ENCODE data around the gene NUP50.

NUP50 gene

DNA sequence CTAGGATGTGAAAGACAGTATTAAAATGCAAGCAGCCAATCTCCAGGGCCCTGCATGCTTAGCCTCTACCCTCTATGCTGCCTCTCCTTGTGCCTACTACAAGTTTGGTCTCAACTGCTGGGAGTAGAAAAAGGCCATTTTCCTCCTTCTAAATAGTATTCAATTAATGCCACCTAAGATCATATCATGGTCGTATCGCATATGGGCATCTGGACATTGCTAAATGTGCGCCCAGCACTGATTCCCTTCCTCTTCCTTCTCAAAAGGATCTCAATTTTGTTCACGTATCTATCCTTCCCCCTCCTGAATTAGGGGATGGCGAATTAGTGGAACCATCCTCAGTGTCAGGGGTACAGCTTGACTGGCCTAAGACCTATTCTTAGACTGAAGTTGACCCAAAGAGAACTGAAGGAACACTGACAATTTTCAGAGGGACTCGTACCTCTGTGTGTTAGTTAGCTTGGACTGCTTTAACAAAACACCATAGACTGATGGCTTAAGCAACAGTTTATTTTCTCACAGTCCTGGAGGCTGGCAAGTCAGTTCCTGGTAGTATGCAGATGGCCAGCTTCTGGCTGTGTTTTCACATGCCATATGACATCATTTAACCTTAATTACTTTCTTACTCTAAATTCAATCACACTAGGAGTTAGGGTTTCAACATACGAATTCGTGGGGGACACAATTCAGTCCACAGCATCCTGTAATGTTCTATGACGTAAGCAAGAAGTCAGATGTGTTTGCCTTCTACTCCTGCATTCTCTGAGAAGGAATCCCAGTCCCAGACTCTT is 8.5 kb upstream of the NUP50 start:
- no peak for DNase-seq (ENCODE audit: low spot score)
- ChIA-PET POLR2A (ENCODE audit: low non-redundant PET) (no interaction called here), CTCF (no interaction called here)
- no peak overlapping the region for H3K27ac ChIP-seq
- TF ChIP-seq CTCF (conservative IDR thresholded peaks at IDR 0.05; ENCODE audit: low read depth): no peak

DNA sequence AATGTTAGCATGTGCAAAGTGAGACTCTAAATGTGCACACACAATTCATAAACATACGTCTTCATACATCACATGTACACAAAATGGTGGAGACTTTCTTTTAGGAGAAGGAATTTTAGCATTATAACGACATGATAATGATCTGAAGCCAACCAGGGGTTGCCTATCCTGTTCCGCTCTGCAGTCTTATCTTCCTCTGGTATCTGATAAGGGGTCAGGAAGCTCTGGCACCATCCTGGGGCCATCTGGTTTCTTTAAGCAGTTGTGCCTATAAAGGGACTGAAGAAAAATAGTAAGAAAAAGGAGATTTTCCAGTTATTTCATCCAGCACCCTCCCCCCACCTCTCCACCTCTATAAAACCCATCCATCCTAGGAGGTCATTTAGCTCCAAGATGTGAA is 5.8 kb upstream of the NUP50 start:
- POLR2A ChIA-PET (ENCODE audit: low non-redundant PET): no interaction called here
- no peak overlapping the region for H3K27ac ChIP-seq
- no peak for DNase-seq (ENCODE audit: low spot score)
- CTCF ChIA-PET: no interaction called here
- no peak for TF ChIP-seq CTCF (conservative IDR thresholded peaks at IDR 0.05; ENCODE audit: low read depth)

DNA sequence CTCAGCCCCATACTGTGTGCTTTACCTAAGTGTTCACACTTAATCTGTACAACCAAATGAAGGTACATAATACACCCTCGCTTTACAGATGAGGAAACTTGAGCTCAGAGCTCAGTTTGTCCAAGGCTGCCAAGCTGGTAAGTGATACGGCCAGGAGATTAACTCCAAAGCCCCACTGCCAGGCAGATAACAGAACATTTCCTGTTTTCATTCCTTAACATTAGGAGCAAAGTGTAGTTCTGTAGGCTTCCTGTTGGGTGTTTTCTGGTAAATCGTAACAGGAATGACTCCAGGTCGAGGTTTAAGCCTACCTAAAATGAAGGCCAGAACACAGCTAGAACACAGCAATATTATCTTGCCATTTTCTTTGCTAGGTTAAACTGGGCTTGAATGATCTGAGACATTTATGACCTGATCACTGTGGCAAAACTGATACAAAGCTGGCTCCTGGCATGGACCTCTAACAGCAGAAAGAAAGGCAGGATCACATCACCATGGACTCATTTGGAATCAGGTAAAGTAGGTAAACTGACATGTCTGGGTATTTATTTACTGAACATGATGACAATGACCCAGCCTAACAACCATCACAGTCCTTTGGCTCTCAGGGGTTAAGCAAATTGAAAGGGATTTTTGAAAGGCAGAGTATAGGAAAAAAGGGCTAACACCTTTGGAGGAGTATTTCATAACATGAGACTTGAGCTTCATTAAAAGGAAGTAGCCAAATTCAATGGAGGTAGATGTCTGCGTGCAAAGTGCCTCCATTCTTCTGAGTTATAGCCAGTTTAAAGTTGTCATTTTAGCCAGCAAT is 3.9 kb upstream of the NUP50 start:
- DNase-seq (ENCODE audit: low spot score): no peak
- POLR2A ChIA-PET (ENCODE audit: low non-redundant PET): no interaction called here
- CTCF ChIA-PET: interaction anchor here (0.6 to 0.7 kb wide), 2 partner anchors 29 to 393 kb away, joined by 3 read pairs; no protein-coding TSS in a partner anchor
- TF ChIP-seq CTCF (conservative IDR thresholded peaks at IDR 0.05; ENCODE audit: low read depth): no peak
- H3K27ac ChIP-seq: peak overlapping the region; percentile 76; the same call in 1 of the 2 replicates

GRCh38 chr22:45162531-45162930 is 1.2 kb upstream of the NUP50 start:
- DNase-seq (ENCODE audit: low spot score): no peak
- ChIA-PET POLR2A (ENCODE audit: low non-redundant PET) (no interaction called here), CTCF (interaction anchor here (0.5 kb wide), 1 partner anchor 1749 kb away, joined by 3 read pairs; no protein-coding TSS in a partner anchor)

DNA sequence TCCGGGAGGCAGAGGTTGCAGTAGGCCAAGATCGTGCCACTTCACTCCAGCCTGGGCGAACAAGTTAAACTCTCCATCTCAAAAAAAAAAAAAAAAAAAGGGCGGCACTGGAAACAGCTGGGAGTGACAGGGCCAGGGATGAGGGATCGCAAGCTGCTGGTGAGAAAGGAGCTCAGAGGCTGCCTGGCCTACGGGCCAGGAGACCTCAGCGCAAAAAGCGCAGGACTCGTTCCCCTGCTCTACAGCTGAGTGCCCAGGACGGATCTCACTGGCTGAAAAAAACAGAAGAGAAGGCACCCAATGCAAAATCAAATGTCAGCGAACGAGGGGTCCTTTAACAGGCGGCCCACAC is 650 bp upstream of the NUP50 start:
- CTCF ChIA-PET: interaction anchor here (0.5 kb wide), 1 partner anchor 1748 kb away, joined by 3 read pairs; no protein-coding TSS in a partner anchor
- no peak for DNase-seq (ENCODE audit: low spot score)
- TF ChIP-seq CTCF (conservative IDR thresholded peaks at IDR 0.05; ENCODE audit: low read depth): no peak
- POLR2A ChIA-PET (ENCODE audit: low non-redundant PET): interaction anchor here (0.6 to 0.7 kb wide), 3 partner anchors 50 to 80 kb away, joined by 3 to 6 read pairs (median 3); no protein-coding TSS in a partner anchor
- H3K27ac ChIP-seq: peak overlapping the region; percentile 98

More at GRCh38 chr22:45162531-45162930, 1.2 kb upstream of the NUP50 start:
- no peak for TF ChIP-seq CTCF (conservative IDR thresholded peaks at IDR 0.05; ENCODE audit: low read depth)
- peak overlapping the region; percentile 98 for H3K27ac ChIP-seq

- peak overlapping the region; percentile 98 for H3K27ac ChIP-seq
- ChIA-PET POLR2A (ENCODE audit: low non-redundant PET) (interaction anchor here (0.7 kb wide), 1 partner anchor 860 kb away, joined by 3 read pairs; no protein-coding TSS in a partner anchor), CTCF (interaction anchor here (0.7 kb wide), 2 partner anchors 68 to 323 kb away, joined by 3 read pairs; no protein-coding TSS in a partner anchor)
- DNase-seq (ENCODE audit: low spot score): peak; percentile 25
- TF ChIP-seq CTCF (conservative IDR thresholded peaks at IDR 0.05; ENCODE audit: low read depth): no peak
These were observed 754 bp downstream of the NUP50 start for GRCh38 chr22:45164270-45165088.

Data from RWPE1 (cell line).